Dedifferentiated amniotic fluid mesenchymal stem cell (primary cell): ENCODE results near the gene NRSN1.
"Not testable (repeated sequence)": the region's sequence is repeated elsewhere in the genome, so short reads cannot be mapped to it uniquely, and the experiment has no call there.

Source experiments
- DNase-seq: peaks from one replicate; pipeline ENCODE4 v3.0.0-alpha.2; 2016; ENCODE audit errors: extremely low spot score

Gene NRSN1

GRCh38 chr6:24142733-24143132 is 16.7 kb downstream of the NRSN1 start:
- DNase-seq, result not testable (repeated sequence)

GRCh38 chr6:24145690-24146131 is 19.7 kb downstream of the NRSN1 start:
- DNase-seq, result no peak

- no peak for DNase-seq
Observed at GRCh38 chr6:24146871-24147270, 20.9 kb downstream of the NRSN1 start.

GRCh38 chr6:24147511-24148153 is 21.6 kb downstream of the NRSN1 start:
- no peak for DNase-seq

GRCh38 chr6:24148154-24148570 is 22.1 kb downstream of the NRSN1 start:
- no peak for DNase-seq

- no peak for DNase-seq
Observed at GRCh38 chr6:24148684-24149083, 22.7 kb downstream of the NRSN1 start.

GRCh38 chr6:24149296-24149695 is 23.3 kb downstream of the NRSN1 start:
- DNase-seq, result no peak

GRCh38 chr6:24149836-24150235 is 23.8 kb downstream of the NRSN1 start:
- DNase-seq, result no peak

GRCh38 chr6:24152014-24152413 is 26.0 kb downstream of the NRSN1 start:
- no peak for DNase-seq

- no peak for DNase-seq
Observed at GRCh38 chr6:24154121-24154520, 28.1 kb downstream of the NRSN1 start.

GRCh38 chr6:24157886-24158285 is 31.9 kb downstream of the NRSN1 start:
- DNase-seq, result no peak

- DNase-seq, result no peak
Observed at GRCh38 chr6:24183584-24183983, 57.6 kb downstream of the NRSN1 start.

- no peak for DNase-seq
Observed at GRCh38 chr6:24186349-24186748, 60.3 kb downstream of the NRSN1 start.

GRCh38 chr6:24187965-24188577 is 62.1 kb downstream of the NRSN1 start:
- no peak for DNase-seq

GRCh38 chr6:24188578-24189080 is 62.6 kb downstream of the NRSN1 start:
- DNase-seq, result no peak

- no peak for DNase-seq
Observed at GRCh38 chr6:24191346-24191745, 65.3 kb downstream of the NRSN1 start.

GRCh38 chr6:24193364-24193763 is 67.3 kb downstream of the NRSN1 start:
- DNase-seq, result no peak

GRCh38 chr6:24194978-24195700 is 69.1 kb downstream of the NRSN1 start:
- no peak for DNase-seq

- DNase-seq, result no peak
Observed at GRCh38 chr6:24195836-24196597, 70.0 kb downstream of the NRSN1 start.
